ENCODE data around the gene PMM1.

PMM1 gene

GRCh38 chr22:41539146-41540005, 50.3 kb downstream of the PMM1 start:
- no peak overlapping the region for H3K4me3 ChIP-seq
- H3K27me3 ChIP-seq, result no peaks in the 10 kb centered on the region
- no peak overlapping the region for H3K27ac ChIP-seq
- DNase-seq, result no peak
- H3K9me3 ChIP-seq, result no peaks in the 10 kb centered on the region
- H3K4me1 ChIP-seq, result peaks cover 0 to 26% (median 17%) of the 10 kb centered on the region in 4 donors
- intact Hi-C loops (cut with DNase I; ENCODE audit: low total_unique reads), result loop anchor here (5.0 kb wide), 1 partner anchor 83 kb away; the partner anchor contains the start of genes DESI1 and XRCC6
- no peak for TF ChIP-seq CTCF (IDR thresholded peaks at IDR 0.05)
- peaks cover 0 to 50% (median 21%) of the 10 kb centered on the region in 3 donors for H3K36me3 ChIP-seq

GRCh38 chr22:41538583-41538982, 51.1 kb downstream of the PMM1 start:
- Histone ChIP-seq H3K9me3 (no peaks in the 10 kb centered on the region), H3K4me1 (peaks cover 0 to 26% (median 20%) of the 10 kb centered on the region in 4 donors), H3K27me3 (no peaks in the 10 kb centered on the region), H3K27ac (no peak overlapping the region), H3K36me3 (peaks cover 0 to 56% (median 24%) of the 10 kb centered on the region in 3 donors), H3K4me3 (no peak overlapping the region)
- intact Hi-C loops (cut with DNase I; ENCODE audit: low total_unique reads), result no loop called here
- no peak for DNase-seq
- TF ChIP-seq CTCF (IDR thresholded peaks at IDR 0.05), result no peak

GRCh38 chr22:41537203-41537602, 52.4 kb downstream of the PMM1 start:
- intact Hi-C loops (cut with DNase I; ENCODE audit: low total_unique reads), result no loop called here
- peaks cover 0 to 23% (median 6%) of the 10 kb centered on the region in 4 donors for H3K4me1 ChIP-seq
- no peaks in the 10 kb centered on the region for H3K9me3 ChIP-seq
- no peak overlapping the region for H3K27ac ChIP-seq
- no peak for DNase-seq
- no peaks in the 10 kb centered on the region for H3K27me3 ChIP-seq
- no peak overlapping the region for H3K4me3 ChIP-seq
- TF ChIP-seq CTCF (IDR thresholded peaks at IDR 0.05), result no peak
- H3K36me3 ChIP-seq, result peaks cover 0 to 64% (median 33%) of the 10 kb centered on the region in 3 donors

- H3K9me3 ChIP-seq, result no peaks in the 10 kb centered on the region
- H3K4me1 ChIP-seq, result peaks cover 0 to 15% (median 0%) of the 10 kb centered on the region in 4 donors
- peaks cover 8 to 81% (median 48%) of the 10 kb centered on the region in 3 donors for H3K36me3 ChIP-seq
- no peak overlapping the region for H3K4me3 ChIP-seq
- intact Hi-C loops (cut with DNase I; ENCODE audit: low total_unique reads), result no loop called here
- no peak overlapping the region for H3K27ac ChIP-seq
- H3K27me3 ChIP-seq, result no peaks in the 10 kb centered on the region
- TF ChIP-seq CTCF (IDR thresholded peaks at IDR 0.05), result no peak
- no peak for DNase-seq
Observed at GRCh38 chr22:41535244-41535643, 54.4 kb downstream of the PMM1 start.

GRCh38 chr22:41534219-41534618, 55.4 kb downstream of the PMM1 start:
- Histone ChIP-seq H3K36me3 (peaks cover 11 to 81% (median 44%) of the 10 kb centered on the region in 3 donors), H3K27me3 (no peaks in the 10 kb centered on the region), H3K27ac (no peak overlapping the region), H3K4me3 (no peak overlapping the region), H3K4me1 (peaks cover 0 to 15% (median 0%) of the 10 kb centered on the region in 4 donors), H3K9me3 (no peaks in the 10 kb centered on the region)
- intact Hi-C loops (cut with DNase I; ENCODE audit: low total_unique reads), result no loop called here
- no peak for TF ChIP-seq CTCF (IDR thresholded peaks at IDR 0.05)
- DNase-seq, result no peak

All from tibial artery (tissue), 4 donors.